D721Med (cell line): ENCODE measurements around the gene ADAM17.
A peak's percentile ranks its signal among the peaks of the same experiment; 100 is the strongest.
"Not testable (repeated sequence)": the region's sequence is repeated elsewhere in the genome, so short reads cannot be mapped to it uniquely, and the experiment has no call there.

ENCODE experiments used
- DNase-seq: peaks from one replicate; pipeline ENCODE4 v3.0.0; 2011; ENCODE audit warnings: low spot score; ENCODE audit not compliant: insufficient read length
- FAIRE-seq: peaks from 2 replicates; lab custom pipeline; 2011; peaks lifted over from hg19 to GRCh38; lab: Jason Lieb, UNC
- TF ChIP-seq, protein P1 (sequence below): IDR thresholded peaks from 2 replicates; pipeline ENCODE4 v1.5.1; 2012; ENCODE audit warnings: mild to moderate bottlenecking, control low read depth; ENCODE audit not compliant: insufficient read depth; ENCODE audit errors: missing control alignments

Gene ADAM17

DNA sequence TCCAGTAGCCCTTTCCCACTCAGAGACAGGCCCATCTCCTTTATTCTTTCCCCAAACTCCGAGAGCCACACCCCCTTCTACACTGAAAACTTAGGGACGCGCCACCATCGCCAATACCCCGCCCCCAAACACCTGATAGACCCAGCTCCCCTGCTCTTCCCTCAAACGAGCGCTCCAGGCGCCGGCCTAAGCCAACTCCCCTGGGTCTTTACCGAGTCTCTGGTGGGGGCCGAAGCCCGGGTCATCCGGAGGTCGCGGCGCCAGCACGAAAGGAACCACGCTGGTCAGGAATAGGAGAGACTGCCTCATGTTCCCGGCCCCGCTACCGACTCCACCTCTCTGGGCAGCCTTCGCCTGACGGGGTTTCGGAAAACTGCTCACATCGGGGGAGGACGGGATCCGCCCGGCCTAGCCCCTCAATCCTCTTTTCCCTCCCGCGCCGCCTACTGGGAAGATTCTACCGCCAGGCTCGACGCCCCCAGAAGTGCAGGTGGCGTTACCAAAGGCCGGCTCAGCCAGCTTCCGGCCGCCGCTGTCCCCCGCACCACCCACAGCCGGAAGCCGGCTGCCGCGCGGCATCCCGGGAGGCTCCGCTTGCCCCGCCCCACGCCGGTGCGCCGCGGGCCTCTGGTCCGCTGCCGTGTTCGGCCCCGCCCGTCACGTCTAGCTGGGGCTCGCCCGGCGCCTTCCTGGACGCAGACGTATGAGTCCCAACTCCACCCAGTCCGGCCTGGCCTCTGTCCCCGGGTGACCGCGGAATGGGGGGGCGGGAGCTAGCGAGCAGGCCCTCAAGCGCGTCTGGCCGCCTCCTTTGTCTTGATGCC lies at the start of gene ADAM17:
TSS of gene ADAM17 (minus strand) at position 534 of the 824 bp plus-strand sequence. CDS start at position 309, 225 bp downstream.
- FAIRE-seq (no peak), DNase-seq (peak; percentile 41)
- TF ChIP-seq, protein P1, sequence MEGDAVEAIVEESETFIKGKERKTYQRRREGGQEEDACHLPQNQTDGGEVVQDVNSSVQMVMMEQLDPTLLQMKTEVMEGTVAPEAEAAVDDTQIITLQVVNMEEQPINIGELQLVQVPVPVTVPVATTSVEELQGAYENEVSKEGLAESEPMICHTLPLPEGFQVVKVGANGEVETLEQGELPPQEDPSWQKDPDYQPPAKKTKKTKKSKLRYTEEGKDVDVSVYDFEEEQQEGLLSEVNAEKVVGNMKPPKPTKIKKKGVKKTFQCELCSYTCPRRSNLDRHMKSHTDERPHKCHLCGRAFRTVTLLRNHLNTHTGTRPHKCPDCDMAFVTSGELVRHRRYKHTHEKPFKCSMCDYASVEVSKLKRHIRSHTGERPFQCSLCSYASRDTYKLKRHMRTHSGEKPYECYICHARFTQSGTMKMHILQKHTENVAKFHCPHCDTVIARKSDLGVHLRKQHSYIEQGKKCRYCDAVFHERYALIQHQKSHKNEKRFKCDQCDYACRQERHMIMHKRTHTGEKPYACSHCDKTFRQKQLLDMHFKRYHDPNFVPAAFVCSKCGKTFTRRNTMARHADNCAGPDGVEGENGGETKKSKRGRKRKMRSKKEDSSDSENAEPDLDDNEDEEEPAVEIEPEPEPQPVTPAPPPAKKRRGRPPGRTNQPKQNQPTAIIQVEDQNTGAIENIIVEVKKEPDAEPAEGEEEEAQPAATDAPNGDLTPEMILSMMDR = peak; percentile 41

GRCh38 chr2:9602412-9602811 lies 46.8 kb upstream of the ADAM17 start:
- DNase-seq (no peak), FAIRE-seq (no peak)
- TF ChIP-seq, protein P1 = no peak

- DNase-seq = no peak
- FAIRE-seq = no peak
- TF ChIP-seq, protein P1 = no peak
Observed at GRCh38 chr2:9601397-9601796, 45.8 kb upstream of the ADAM17 start.

DNA sequence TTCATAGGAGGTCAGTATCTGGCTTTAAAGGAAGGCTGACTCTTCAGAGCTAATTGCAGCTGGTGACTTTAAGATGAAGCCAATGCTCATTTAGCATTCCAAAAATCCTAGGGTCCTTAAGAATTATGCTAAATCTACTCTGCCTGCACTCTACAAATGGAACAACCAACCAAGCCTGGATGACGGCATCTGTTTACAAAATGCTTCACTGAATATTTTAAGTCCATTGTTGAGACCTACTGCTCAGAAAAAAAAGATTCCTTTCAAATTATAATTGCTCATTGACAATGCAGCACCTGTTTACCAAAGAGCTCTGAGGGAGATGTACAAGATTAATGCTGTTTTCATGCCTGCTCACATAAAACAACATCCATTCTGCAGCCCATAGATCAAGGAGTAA lies 43.8 kb upstream of the ADAM17 start:
- FAIRE-seq (no peak), DNase-seq (no peak)
- TF ChIP-seq, protein P1 = no peak

GRCh38 chr2:9596621-9597311 lies 41.1 kb upstream of the ADAM17 start:
- TF ChIP-seq, protein P1 = no peak
- no peak for DNase-seq
- FAIRE-seq = no peak

DNA sequence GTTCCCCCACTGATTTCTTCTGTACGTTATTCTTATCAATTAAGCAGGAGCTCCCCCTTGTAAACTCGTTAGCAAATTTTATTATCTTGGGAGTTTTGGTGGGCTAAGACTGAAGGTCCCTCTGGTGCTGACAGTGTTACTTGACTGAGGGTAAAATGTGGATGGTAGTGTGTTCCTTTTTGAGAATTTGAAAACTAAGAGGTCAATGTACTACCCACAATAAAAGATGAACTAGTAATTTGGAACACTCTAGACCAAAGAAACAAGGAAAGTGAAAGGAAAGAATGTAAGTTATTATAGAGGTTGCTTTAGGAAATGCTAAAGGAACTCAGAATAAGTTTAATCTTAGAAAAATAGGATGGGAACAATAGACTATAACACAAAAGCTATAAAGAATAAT lies 40.1 kb upstream of the ADAM17 start:
- DNase-seq (no peak), FAIRE-seq (no peak)

DNA sequence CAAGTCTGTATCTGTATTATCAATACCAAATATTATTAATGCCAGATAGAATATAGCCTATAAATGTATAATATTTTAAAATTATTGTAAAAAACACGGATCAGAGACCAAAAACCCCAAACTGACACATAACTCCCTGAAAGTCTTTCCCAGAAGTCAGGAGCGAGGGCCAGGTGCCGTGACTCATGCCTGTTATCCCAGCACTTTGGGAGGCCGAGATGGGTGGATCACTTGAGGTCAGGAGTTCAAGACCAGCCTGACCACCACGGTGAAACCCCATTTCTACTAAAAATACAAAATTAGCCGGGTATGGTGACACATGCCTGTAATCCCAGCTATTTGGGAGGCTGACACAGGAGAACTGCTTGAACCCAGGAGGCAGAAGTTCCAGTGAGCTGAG lies 39.6 kb upstream of the ADAM17 start:
- not testable (repeated sequence) for DNase-seq, FAIRE-seq

More for the DNA sequence above, 40.1 kb upstream of the ADAM17 start:
- TF ChIP-seq, protein P1 = no peak
